Stomach (tissue), 9 donors: ENCODE results near the gene PRKCG. TPM values are rescaled to one million over a fixed set of nuclear protein-coding genes. Genes with fewer than 3 reads are reported as not detected.
A peak's percentile ranks its signal among the peaks of the same experiment; 100 is the strongest.

Source experiments
- DNase-seq, 2 donors: peaks; one replicate each; pipeline versions ENCODE4 v3.0.0 to v3.0.0-alpha.2; 2013 to 2019
- H3K27ac ChIP-seq, 5 donors: fragments of 200-600 bp in 4 of 5; sonication (generic) in 4 of 5; one replicate each; pipeline ENCODE4 v1.5.1; 2013 to 2019; ENCODE audit warnings: mild to moderate bottlenecking in 1 of 5, moderate library complexity in 1 of 5
- H3K27me3 ChIP-seq, 3 donors: fragments of 200-600 bp; sonication (generic); one replicate each; pipeline ENCODE4 v1.5.1; 2017 to 2019; ENCODE audit warnings: mixed run types in 1 of 3
- H3K36me3 ChIP-seq, 4 donors: fragments of 200-600 bp; sonication (generic); 1 replicate in 3 of 4; 2 replicates in 1 of 4; pipeline ENCODE4 v1.5.1; 2016 to 2019
- H3K4me1 ChIP-seq, 4 donors: fragments of 200-600 bp; sonication (generic); one replicate each; pipeline ENCODE4 v1.5.1; 2016 to 2019
- H3K4me3 ChIP-seq, 4 donors: fragments of 200-600 bp; sonication (generic) in 3 of 4; one replicate each; pipeline ENCODE4 v1.5.1; 2016 to 2019; ENCODE audit warnings: mild to moderate bottlenecking in 1 of 4
- H3K9me3 ChIP-seq, 4 donors: fragments of 200-600 bp; sonication (generic); one replicate each; pipeline ENCODE4 v1.5.1; 2016 to 2019
- CTCF ChIP-seq, 7 experiments: fragments of 450-650 bp in 4 of 7; fragments of 200-600 bp in 3 of 7; sonication (generic) in 3 of 7; IDR thresholded peaks; one replicate each; pipeline ENCODE4 v1.5.1; 2016 to 2019; ENCODE audit warnings: antibody characterized with exemption in 7 of 7, control low read depth in 2 of 7, mild to moderate bottlenecking in 1 of 7
- EP300 ChIP-seq: sonication (generic); formaldehyde crosslinking; IDR thresholded peaks from one replicate; pipeline ENCODE4 v1.6.1; 2017; ENCODE audit warnings: antibody characterized with exemption
- POLR2A ChIP-seq, 4 donors: fragments of 450-650 bp; IDR thresholded peaks; one replicate each; pipeline ENCODE4 v1.6.1; 2016; ENCODE audit warnings: antibody characterized with exemption in 4 of 4, control low read depth in 2 of 4, mild to moderate bottlenecking in 1 of 4, moderate library complexity in 1 of 4
- POLR2AphosphoS5 ChIP-seq, 3 donors: sonication (generic); formaldehyde crosslinking; IDR thresholded peaks; one replicate each; pipeline ENCODE4 v1.6.1; 2016; ENCODE audit warnings: antibody characterized with exemption in 3 of 3
- WGBS, 5 donors: extraction: QIAGEN DNeasy Blood & Tissue Kit in 3 of 5; methylation state at CpG; one replicate each; pipeline versions ENCODE4 v1.1.5 to v1.1.7; 2013 to 2018; 5-methylcytosine and 5-hydroxymethylcytosine counted together
- intact Hi-C: fragments of 100-400 bp; cut with DNase I; formaldehyde crosslinking; loops from one replicate; pipeline ENCODE4 v1.15.1; 2023; ENCODE audit warnings: low total_unique reads
- polyA plus RNA-seq, 3 donors: library from polyadenylated mRNA; stranded (reverse); fragments of 200-250 nt; gene quantifications; one replicate each; pipeline ENCODE4 v1.2.3, GENCODE V29; 2013
- total RNA-seq, 5 donors: library from RNA; depleted of rRNA; stranded (reverse); fragments of >200 nt; gene quantifications; one replicate each; pipeline versions ENCODE4 v1.1.0 to v1.2.3, GENCODE V29; 2014 to 2016
- donor health status: healthy with polysubstance abuse.
- donor health status: Bipolar disorder and iron deficiency.
- donor health status: healthy.

Gene PRKCG
- total and polyA plus RNA-seq, 8 donors = 0.25 to 0.30 TPM; not detected in 6

- Histone ChIP-seq H3K27ac (no peak overlapping the region), H3K4me1 (no peaks in the 10 kb centered on the region), H3K27me3 (peaks cover 0 to 61% (median 28%) of the 10 kb centered on the region in 3 donors), H3K9me3 (no peaks in the 10 kb centered on the region), H3K36me3 (no peaks in the 10 kb centered on the region), H3K4me3 (no peak overlapping the region)
- TF ChIP-seq EP300 (no peak), CTCF (IDR thresholded peaks at IDR 0.05) (no peak), POLR2A (IDR thresholded peaks at IDR 0.05) (no peak), POLR2AphosphoS5 (IDR thresholded peaks at IDR 0.05) (no peak)
- intact Hi-C loops = no loop called here
- no peak for DNase-seq
- 55 to 71% (median 63%) methylated on average over 6 of the region's 6 CpGs for WGBS, 5 donors
Measured at GRCh38 chr19:53916004-53916403, 34.0 kb downstream of the PRKCG start.

- intact Hi-C loops = no loop called here
- peaks cover 0 to 47% (median 14%) of the 10 kb centered on the region in 3 donors for H3K27me3 ChIP-seq
- H3K27ac ChIP-seq = no peak overlapping the region
- no peaks in the 10 kb centered on the region for H3K4me1 ChIP-seq
- WGBS, 5 donors = 77 to 88% (median 82%) methylated on average over 7 of the region's 7 CpGs
- no peak overlapping the region for H3K4me3 ChIP-seq
- DNase-seq = no peak
- no peaks in the 10 kb centered on the region for H3K36me3 ChIP-seq
- no peaks in the 10 kb centered on the region for H3K9me3 ChIP-seq
- TF ChIP-seq POLR2A (IDR thresholded peaks at IDR 0.05) (no peak), EP300 (no peak), POLR2AphosphoS5 (IDR thresholded peaks at IDR 0.05) (no peak), CTCF (IDR thresholded peaks at IDR 0.05) (no peak)
Measured at GRCh38 chr19:53917356-53917755, 35.4 kb downstream of the PRKCG start.

- TF ChIP-seq CTCF (IDR thresholded peaks at IDR 0.05) (no peak), POLR2AphosphoS5 (IDR thresholded peaks at IDR 0.05) (no peak), EP300 (no peak), POLR2A (IDR thresholded peaks at IDR 0.05) (no peak)
- 22 to 31% (median 27%) methylated on average over 3 to 8 of the region's 8 CpGs for WGBS, 5 donors
- intact Hi-C loops = no loop called here
- Histone ChIP-seq H3K4me1 (no peaks in the 10 kb centered on the region), H3K27ac (no peak overlapping the region), H3K36me3 (no peaks in the 10 kb centered on the region), H3K27me3 (peaks cover 0 to 7% (median 0%) of the 10 kb centered on the region in 3 donors), H3K4me3 (no peak overlapping the region), H3K9me3 (no peaks in the 10 kb centered on the region)
- DNase-seq = peak in 1 of 2 donors; percentile 87
Measured at GRCh38 chr19:53927739-53928138, 45.7 kb downstream of the PRKCG start.

- WGBS, 5 donors = 44 to 50% (median 44%) methylated on average over 7 of the region's 7 CpGs
Measured at GRCh38 chr19:53936029-53936428, 54.0 kb downstream of the PRKCG start.

More at GRCh38 chr19:53936029-53936428, 54.0 kb downstream of the PRKCG start:
- Histone ChIP-seq H3K27ac (no peak overlapping the region), H3K27me3 (peaks cover 0 to 47% (median 19%) of the 10 kb centered on the region in 3 donors), H3K4me1 (no peaks in the 10 kb centered on the region), H3K9me3 (peaks cover 0 to 8% (median 3%) of the 10 kb centered on the region in 4 donors), H3K36me3 (no peaks in the 10 kb centered on the region), H3K4me3 (no peak overlapping the region)
- TF ChIP-seq POLR2AphosphoS5 (IDR thresholded peaks at IDR 0.05) (no peak), CTCF (IDR thresholded peaks at IDR 0.05) (no peak), POLR2A (IDR thresholded peaks at IDR 0.05) (no peak), EP300 (no peak)
- no peak for DNase-seq
- intact Hi-C loops = no loop called here
